Activated CD4-positive, alpha-beta T cell treated with anti-CD3 and anti-CD28 coated beads, Interleukin-2, amount 50 U/mL, for 48 hours (primary cell): ENCODE measurements around the gene FREM2.

Experiments used
- DNase-seq, 2 experiments: peaks; one replicate each; pipeline ENCODE4 v3.0.0-alpha.2; 2020

FREM2 gene

GRCh38 chr13:38687246-38688229 is 661 bp downstream of the FREM2 start:
- DNase-seq, result no peak

GRCh38 chr13:38688674-38689073 is 1.8 kb downstream of the FREM2 start:
- DNase-seq, result no peak

- DNase-seq, result no peak
Measured at GRCh38 chr13:38690231-38690630, 3.4 kb downstream of the FREM2 start.

- no peak for DNase-seq
Measured at GRCh38 chr13:38693168-38693567, 6.3 kb downstream of the FREM2 start.

- no peak for DNase-seq
Measured at GRCh38 chr13:38693641-38694040, 6.8 kb downstream of the FREM2 start.

DNA sequence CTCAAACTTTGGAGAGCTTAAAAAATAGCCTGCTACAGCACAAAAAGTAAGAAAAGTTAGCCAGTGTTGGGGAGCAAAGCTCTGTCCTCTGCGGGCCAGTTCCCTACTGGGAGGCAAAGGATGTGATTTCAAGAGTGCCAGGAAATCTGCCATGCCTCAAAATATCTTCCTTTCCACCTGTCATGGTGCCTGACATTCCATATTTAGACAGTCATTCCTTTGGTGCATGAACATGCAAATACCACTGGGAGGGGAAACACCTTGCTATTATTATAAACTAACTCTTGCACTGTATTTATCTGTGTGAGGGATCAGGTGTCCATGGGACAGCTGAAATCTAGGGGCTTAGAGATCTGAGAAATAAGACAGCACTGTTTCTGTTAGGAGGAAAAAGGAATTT is 10.3 kb downstream of the FREM2 start:
- no peak for DNase-seq

DNA sequence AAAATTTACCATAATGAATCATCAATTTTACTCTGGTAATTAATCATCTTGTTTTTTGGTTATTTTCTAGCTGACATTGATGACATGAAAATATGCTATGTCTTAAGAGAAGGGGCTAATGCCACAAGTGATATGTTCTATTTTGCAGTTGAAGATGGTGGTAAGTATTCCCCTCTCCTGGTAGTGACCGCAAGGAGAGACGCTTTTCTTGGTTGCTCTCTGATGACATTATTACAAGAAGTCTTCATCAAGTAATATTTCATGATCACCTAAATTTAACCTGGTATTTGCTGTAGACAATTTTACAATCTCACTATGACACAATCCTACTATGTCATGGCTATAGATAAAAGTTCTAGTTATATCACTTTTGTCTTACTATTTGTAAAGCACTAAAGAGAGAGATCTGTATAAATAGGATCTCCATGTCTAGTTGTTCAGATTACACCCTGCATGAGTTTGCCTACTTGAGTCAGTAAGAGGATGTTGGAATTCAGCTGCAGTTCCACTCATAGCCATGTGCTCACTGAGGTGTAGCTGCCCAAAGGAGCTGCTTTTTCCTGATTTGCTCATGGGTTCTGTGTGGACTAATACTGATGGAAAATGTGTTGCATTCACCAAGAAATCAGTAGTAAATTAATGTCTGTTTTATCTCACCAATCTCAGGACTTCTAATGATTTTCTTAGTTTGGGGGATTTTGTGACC is 10.9 kb downstream of the FREM2 start:
- DNase-seq, result no peak

DNA sequence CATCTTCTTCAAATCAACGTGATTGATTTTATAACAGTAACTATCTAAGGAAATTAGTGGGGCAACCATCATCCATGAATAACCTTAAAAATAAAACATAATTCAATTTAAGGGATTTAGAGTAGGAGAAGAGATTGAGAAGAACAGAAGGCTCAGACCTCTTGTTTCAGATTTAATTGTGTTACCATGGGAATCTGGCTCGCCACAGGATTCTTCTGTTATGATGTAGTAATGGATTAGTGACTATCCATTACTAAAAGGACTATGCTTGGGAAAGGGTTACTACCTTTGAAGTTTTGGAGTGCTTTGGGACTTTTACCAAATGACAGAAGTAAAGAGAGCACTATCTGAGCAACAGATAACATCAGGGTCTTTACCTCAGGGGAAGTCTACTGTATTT is 13.2 kb downstream of the FREM2 start:
- DNase-seq, result no peak

GRCh38 chr13:38702669-38703068 is 15.8 kb downstream of the FREM2 start:
- no peak for DNase-seq

GRCh38 chr13:38703255-38703654 is 16.4 kb downstream of the FREM2 start:
- no peak for DNase-seq

DNA sequence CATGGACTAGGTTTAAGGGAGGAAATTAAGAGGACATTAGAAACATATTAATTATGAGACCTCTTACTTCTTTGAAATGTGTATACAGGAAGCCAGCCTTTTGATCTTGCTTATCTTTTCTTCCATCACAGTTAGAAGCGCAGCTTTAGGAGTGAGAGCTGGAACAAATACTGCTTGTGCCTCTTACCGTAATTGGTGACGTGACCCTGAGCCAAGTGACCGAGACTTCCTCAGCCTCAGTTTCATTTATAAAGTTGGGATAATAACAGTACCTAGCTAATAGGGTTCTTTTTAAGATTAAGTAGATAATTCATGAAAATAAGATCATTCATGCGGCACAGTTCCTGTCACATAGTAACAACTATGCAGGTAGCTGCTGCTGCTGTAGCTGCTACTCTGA is 18.5 kb downstream of the FREM2 start:
- no peak for DNase-seq

DNA sequence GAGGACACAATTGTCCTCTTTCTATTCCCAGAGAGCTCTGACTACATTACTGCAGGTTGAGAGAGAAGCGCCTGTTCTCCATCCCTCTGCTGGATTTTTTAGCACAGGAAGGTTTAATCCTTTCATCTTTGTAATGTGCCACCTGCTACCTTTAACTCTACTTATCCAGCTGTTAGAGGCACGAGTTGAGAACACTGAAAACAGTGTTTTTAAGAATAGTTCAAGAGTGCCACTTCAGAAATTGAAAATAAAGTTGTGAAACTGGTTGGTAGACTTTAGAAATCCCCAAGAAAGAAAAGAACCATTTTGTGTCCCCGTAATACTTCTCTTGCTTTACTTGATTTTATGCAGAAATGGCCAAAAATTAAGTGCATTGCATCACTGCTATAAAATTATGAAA is 20.6 kb downstream of the FREM2 start:
- DNase-seq, result no peak

DNA sequence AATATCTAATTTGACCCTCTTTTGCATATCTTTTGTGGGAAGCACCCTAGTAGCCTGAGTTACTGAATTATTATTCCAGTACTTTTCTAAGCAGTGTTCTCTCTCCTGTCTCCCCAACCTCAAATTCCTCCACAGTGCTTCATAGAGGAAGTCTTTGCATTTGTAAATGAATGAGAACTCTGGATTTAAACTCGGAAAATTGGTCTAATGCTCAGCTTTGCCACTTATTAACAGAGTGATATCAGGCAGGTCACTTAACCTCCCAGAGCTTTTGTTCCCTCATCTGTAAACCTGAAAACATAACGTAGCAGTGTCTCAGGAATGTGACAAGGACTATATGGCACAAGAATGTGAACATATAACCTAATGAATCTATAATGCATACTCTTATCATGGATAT is 26.2 kb downstream of the FREM2 start:
- no peak for DNase-seq

DNA sequence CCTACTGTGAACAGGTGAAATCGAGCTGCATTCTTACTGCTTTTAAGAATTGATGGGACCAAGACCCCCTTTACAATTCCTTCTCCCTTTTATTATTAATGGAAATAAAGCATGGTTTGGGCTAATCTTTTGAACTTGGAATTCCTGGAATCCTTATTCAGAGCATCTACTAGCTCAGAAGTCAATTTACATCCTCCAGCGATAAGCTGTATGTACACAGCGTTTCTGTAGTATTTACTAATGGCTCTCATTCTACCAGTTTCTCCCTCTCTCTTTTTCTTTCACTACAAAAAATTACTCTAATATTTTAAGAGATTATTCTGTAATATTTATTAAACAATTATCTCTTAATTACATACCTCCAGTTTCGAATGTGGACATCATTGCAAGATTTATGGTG is 31.5 kb downstream of the FREM2 start:
- DNase-seq, result no peak

- no peak for DNase-seq
Measured at GRCh38 chr13:38730332-38730731, 43.5 kb downstream of the FREM2 start.

DNA sequence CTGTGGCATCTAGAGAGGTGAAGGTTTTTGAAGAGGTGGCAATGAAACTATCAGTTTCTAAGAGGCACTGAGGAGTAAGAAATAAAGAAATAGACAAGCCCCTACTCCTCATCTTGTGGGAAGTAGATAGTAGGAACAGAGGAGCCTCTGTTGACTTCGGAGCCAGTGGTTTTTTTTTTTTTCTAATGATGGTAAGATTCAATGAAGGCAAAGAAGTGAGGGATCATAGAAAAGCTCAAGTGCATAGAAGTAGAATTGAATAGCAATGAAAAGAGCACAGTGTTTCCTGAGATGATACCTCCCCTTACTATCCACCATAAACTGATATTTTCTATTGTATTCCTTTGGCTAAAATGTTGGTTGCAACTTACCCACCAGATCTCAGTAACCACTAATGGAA is 46.3 kb downstream of the FREM2 start:
- DNase-seq, result no peak

- no peak for DNase-seq
Measured at GRCh38 chr13:38735665-38736440, 49.0 kb downstream of the FREM2 start.

- no peak for DNase-seq
Measured at GRCh38 chr13:38743466-38743865, 56.6 kb downstream of the FREM2 start.

DNA sequence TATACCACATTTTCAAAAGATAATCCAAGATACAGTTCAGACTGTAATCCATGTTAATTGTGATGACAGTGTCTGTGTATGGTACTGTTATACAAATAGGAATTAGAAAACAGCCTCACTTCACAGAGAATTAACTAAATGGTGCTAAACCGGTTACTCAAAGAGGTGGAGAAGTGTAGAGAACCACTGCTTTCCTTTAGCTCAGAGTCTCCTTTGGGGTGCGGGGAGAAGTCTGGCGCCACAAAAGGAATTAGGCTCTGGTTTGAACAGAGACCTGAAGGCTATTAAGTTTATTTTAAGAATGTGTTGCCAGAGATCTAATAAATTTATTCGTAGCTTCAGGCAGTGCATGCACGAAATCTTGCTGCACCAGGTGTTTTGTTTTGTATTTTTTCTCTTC is 65.8 kb downstream of the FREM2 start:
- DNase-seq, result no peak

DNA sequence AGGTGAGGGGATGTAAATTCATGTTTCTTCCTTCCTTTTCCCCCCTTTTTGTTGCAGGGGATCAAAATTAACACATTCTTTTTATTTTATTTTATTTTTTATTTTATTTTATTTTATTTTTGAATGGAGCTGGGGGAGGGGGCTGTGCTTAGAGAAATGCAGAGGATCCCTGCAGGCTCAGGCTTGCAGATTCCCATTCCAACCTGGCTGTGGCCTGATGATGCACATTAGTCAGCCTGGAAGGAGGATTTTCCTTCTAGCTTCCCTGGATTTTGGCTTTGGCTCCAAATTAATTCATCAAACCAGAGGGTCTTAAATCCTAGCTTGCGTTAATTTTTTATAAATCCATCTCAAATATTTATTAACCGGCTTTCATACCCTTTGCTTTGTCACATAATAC is 67.0 kb downstream of the FREM2 start:
- no peak for DNase-seq

- DNase-seq, result no peak
Measured at GRCh38 chr13:38755793-38756192, 68.9 kb downstream of the FREM2 start.

DNA sequence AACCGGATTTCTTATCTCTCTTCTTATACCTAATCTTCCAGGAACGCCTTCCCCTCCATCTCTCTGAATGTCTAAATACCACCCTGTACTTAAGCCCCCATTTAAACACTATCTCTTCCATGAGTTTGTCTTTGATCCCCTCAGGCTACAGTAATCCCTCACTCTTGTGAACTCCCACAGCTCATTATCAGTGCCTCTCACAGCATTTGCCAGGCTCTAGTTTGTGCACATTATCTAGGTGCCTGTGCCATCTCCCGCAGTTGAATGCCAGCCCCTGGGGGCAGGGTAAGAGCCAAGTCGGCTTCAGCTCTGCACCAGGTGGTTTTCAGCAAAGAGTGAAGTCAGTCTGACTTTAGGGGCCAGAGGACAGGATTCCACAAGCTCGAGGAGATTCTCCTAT is 71.4 kb downstream of the FREM2 start:
- no peak for DNase-seq

DNA sequence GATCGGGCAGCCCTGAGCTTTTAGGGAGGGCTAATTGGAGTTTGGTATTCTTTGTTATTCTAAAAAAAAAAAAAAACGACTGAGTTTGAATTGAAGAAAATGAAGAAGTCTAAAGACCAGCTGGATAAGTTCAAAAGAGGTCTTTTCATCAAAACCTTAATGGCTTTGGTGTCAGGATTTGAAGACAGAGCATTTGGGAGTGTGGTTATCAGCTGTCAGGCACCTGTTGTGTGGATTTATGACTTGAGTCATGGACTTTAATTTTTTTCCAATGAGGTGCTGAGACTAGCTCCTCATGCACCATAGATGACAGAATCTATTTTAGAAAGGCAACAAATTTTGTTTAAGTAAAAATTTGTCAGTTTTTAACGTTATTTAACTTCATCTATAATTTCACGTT is 72.5 kb downstream of the FREM2 start:
- DNase-seq, result no peak
